Loucy (cell line): ENCODE measurements around the gene ZNF467.

Experiments used
- H2AFZ ChIP-seq: fragments of 200-600 bp; sonication (generic); 2 replicates; pipeline ENCODE4 v1.6.0; 2016; ENCODE audit warnings: antibody characterized with exemption, mild to moderate bottlenecking, low read length, moderate library complexity
- H3F3A ChIP-seq: fragments of 200-600 bp; 2 replicates; pipeline ENCODE4 v1.6.0; 2016; ENCODE audit warnings: antibody characterized with exemption, low read depth, mild to moderate bottlenecking
- H3K27me3 ChIP-seq: fragments of 200-600 bp; sonication (generic); 2 replicates; pipeline ENCODE4 v1.6.1; 2014; ENCODE audit warnings: low read length, mild to moderate bottlenecking; ENCODE audit not compliant: insufficient read depth, poor library complexity, severe bottlenecking
- H3K36me3 ChIP-seq: fragments of 200-600 bp; sonication (generic); 2 replicates; pipeline ENCODE4 v1.6.1; 2016; ENCODE audit warnings: low read length; ENCODE audit not compliant: insufficient read depth
- H3K4me1 ChIP-seq: fragments of 200-600 bp; sonication (generic); 2 replicates; pipeline ENCODE4 v1.5.1; 2014; ENCODE audit warnings: low read length, mild to moderate bottlenecking; ENCODE audit not compliant: insufficient read depth, poor library complexity, severe bottlenecking
- H3K4me2 ChIP-seq: fragments of 200-600 bp; sonication (generic); 2 replicates; pipeline ENCODE4 v1.6.0; 2014; ENCODE audit warnings: antibody characterized with exemption, low read length, low read depth, mild to moderate bottlenecking; ENCODE audit not compliant: poor library complexity, severe bottlenecking
- H3K4me3 ChIP-seq: fragments of 200-600 bp; sonication (generic); 2 replicates; pipeline ENCODE4 v1.5.1; 2014; ENCODE audit warnings: low read length, mild to moderate bottlenecking, mixed read lengths; ENCODE audit not compliant: poor library complexity, severe bottlenecking
- H3K79me2 ChIP-seq: fragments of 200-600 bp; sonication (generic); 2 replicates; pipeline ENCODE4 v1.6.1; 2014; ENCODE audit warnings: low read length; ENCODE audit not compliant: insufficient read depth
- H3K9ac ChIP-seq: fragments of 200-600 bp; sonication (generic); 2 replicates; pipeline ENCODE4 v1.6.0; 2014; ENCODE audit warnings: mild to moderate bottlenecking, low read depth, low read length, moderate library complexity; ENCODE audit not compliant: poor library complexity, severe bottlenecking
- H3K9me2 ChIP-seq: fragments of 200-600 bp; sonication (generic); replicated peaks from 2 replicates; pipeline ENCODE4 v1.6.1; 2016; ENCODE audit warnings: low read depth, low read length, mixed read lengths
- H3K9me3 ChIP-seq: fragments of 200-600 bp; sonication (generic); 2 replicates; pipeline ENCODE4 v1.6.1; 2014; ENCODE audit warnings: mild to moderate bottlenecking, antibody characterized with exemption, low read length, low read depth; ENCODE audit not compliant: insufficient read depth
- H4K20me1 ChIP-seq: fragments of 200-600 bp; sonication (generic); 2 replicates; pipeline ENCODE4 v1.6.0; 2014; ENCODE audit warnings: antibody characterized with exemption, low read length, mild to moderate bottlenecking; ENCODE audit not compliant: insufficient read depth, poor library complexity, severe bottlenecking
- EZH2phosphoT487 ChIP-seq: fragments of 200-600 bp; IDR thresholded peaks from 2 replicates; pipeline ENCODE4 v1.6.1; 2018; ENCODE audit warnings: antibody characterized with exemption, mild to moderate bottlenecking, moderate library complexity, borderline replicate concordance
- TF ChIP-seq, protein P1 (sequence below): fragments of 200-600 bp; sonication (generic); conservative IDR thresholded peaks from 2 replicates; pipeline ENCODE4 v1.5.1; 2014; ENCODE audit warnings: mild to moderate bottlenecking, antibody characterized with exemption, low read length

ZNF467 gene, protein sequence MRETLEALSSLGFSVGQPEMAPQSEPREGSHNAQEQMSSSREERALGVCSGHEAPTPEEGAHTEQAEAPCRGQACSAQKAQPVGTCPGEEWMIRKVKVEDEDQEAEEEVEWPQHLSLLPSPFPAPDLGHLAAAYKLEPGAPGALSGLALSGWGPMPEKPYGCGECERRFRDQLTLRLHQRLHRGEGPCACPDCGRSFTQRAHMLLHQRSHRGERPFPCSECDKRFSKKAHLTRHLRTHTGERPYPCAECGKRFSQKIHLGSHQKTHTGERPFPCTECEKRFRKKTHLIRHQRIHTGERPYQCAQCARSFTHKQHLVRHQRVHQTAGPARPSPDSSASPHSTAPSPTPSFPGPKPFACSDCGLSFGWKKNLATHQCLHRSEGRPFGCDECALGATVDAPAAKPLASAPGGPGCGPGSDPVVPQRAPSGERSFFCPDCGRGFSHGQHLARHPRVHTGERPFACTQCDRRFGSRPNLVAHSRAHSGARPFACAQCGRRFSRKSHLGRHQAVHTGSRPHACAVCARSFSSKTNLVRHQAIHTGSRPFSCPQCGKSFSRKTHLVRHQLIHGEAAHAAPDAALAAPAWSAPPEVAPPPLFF

GRCh38 chr7:149773446-149774236 lies at the start of gene ZNF467:
ZNF467 (minus strand) TSS chr7:149773588; CDS start chr7:149771032, 2,556 bp downstream.
- Histone ChIP-seq H3K4me3 (peak within 1 kb of the TSS; percentile 83), H3K4me2 (peak within 1 kb of the TSS; percentile 91), H3K9me2 (no peaks in the 10 kb centered on the region), H3F3A (no peaks in the 10 kb centered on the region), H2AFZ (peak within 1 kb of the TSS; percentile 60; the same call in 1 of the 2 replicates), H3K4me1 (peaks cover 12% of the 10 kb centered on the region), H3K79me2 (no peaks in the 10 kb centered on the region), H3K27me3 (no peaks in the 10 kb centered on the region), H3K9ac (peak within 1 kb of the TSS; percentile 84), H3K36me3 (no peaks in the 10 kb centered on the region), H4K20me1 (no peaks in the 10 kb centered on the region), H3K9me3 (no peaks in the 10 kb centered on the region)
- no peak for TF ChIP-seq EZH2phosphoT487
- TF ChIP-seq, protein P1, sequence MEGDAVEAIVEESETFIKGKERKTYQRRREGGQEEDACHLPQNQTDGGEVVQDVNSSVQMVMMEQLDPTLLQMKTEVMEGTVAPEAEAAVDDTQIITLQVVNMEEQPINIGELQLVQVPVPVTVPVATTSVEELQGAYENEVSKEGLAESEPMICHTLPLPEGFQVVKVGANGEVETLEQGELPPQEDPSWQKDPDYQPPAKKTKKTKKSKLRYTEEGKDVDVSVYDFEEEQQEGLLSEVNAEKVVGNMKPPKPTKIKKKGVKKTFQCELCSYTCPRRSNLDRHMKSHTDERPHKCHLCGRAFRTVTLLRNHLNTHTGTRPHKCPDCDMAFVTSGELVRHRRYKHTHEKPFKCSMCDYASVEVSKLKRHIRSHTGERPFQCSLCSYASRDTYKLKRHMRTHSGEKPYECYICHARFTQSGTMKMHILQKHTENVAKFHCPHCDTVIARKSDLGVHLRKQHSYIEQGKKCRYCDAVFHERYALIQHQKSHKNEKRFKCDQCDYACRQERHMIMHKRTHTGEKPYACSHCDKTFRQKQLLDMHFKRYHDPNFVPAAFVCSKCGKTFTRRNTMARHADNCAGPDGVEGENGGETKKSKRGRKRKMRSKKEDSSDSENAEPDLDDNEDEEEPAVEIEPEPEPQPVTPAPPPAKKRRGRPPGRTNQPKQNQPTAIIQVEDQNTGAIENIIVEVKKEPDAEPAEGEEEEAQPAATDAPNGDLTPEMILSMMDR = no peak

GRCh38 chr7:149822353-149822943 lies 49.1 kb upstream of the ZNF467 start:
- no peak overlapping the region for H3K9ac ChIP-seq
- H3K4me1 ChIP-seq = no peaks in the 10 kb centered on the region
- TF ChIP-seq EZH2phosphoT487 = no peak
- TF ChIP-seq, protein P1 = no peak
- H3K9me3 ChIP-seq = no peaks in the 10 kb centered on the region
- H3K4me2 ChIP-seq = no peak overlapping the region
- H2AFZ ChIP-seq = no peak overlapping the region
- H3F3A ChIP-seq = no peaks in the 10 kb centered on the region
- no peaks in the 10 kb centered on the region for H3K9me2 ChIP-seq
- no peak overlapping the region for H3K4me3 ChIP-seq
- H4K20me1 ChIP-seq = no peaks in the 10 kb centered on the region
- H3K27me3 ChIP-seq = no peaks in the 10 kb centered on the region
- no peaks in the 10 kb centered on the region for H3K79me2 ChIP-seq
- no peaks in the 10 kb centered on the region for H3K36me3 ChIP-seq
